ENCODE data around the gene CLRN3.

Gene CLRN3

GRCh38 chr10:127918572-127918971 lies 25.8 kb upstream of the CLRN3 start:
- no peak for DNase-seq

- DNase-seq, result no peak
These were observed 24.1 kb upstream of the CLRN3 start for GRCh38 chr10:127916826-127917225.

GRCh38 chr10:127915324-127915723 lies 22.6 kb upstream of the CLRN3 start:
- DNase-seq, result no peak

- no peak for DNase-seq
These were observed 20.6 kb upstream of the CLRN3 start for GRCh38 chr10:127913368-127913759.

- no peak for DNase-seq
These were observed 20.0 kb upstream of the CLRN3 start for GRCh38 chr10:127912607-127913367.

- DNase-seq, result no peak
These were observed 19.1 kb upstream of the CLRN3 start for GRCh38 chr10:127911867-127912257.

GRCh38 chr10:127911218-127911866 lies 18.6 kb upstream of the CLRN3 start:
- no peak for DNase-seq

GRCh38 chr10:127910464-127910770 lies 17.7 kb upstream of the CLRN3 start:
- DNase-seq, result no peak

- DNase-seq, result no peak
These were observed 17.1 kb upstream of the CLRN3 start for GRCh38 chr10:127909716-127910463.

GRCh38 chr10:127908959-127909267 lies 16.2 kb upstream of the CLRN3 start:
- no peak for DNase-seq

GRCh38 chr10:127908106-127908958 lies 15.6 kb upstream of the CLRN3 start:
- DNase-seq, result no peak

- DNase-seq, result no peak
These were observed 14.8 kb upstream of the CLRN3 start for GRCh38 chr10:127907411-127908105.

GRCh38 chr10:127906548-127907377 lies 14.0 kb upstream of the CLRN3 start, which contains the start of gene PTPRE:
Gene PTPRE (plus strand): TSS chr10:127907103. CDS start chr10:128040882, 133,779 bp downstream.
- DNase-seq, result no peak

- no peak for DNase-seq
These were observed 13.1 kb upstream of the CLRN3 start for GRCh38 chr10:127905848-127906261.

GRCh38 chr10:127905001-127905847 lies 12.5 kb upstream of the CLRN3 start:
- DNase-seq, result no peak

GRCh38 chr10:127904311-127905000 lies 11.7 kb upstream of the CLRN3 start:
- DNase-seq, result no peak

- DNase-seq, result no peak
These were observed 11.0 kb upstream of the CLRN3 start for GRCh38 chr10:127903789-127904188.

GRCh38 chr10:127899766-127900387 lies 7.1 kb upstream of the CLRN3 start:
- no peak for DNase-seq

- DNase-seq, result no peak
These were observed 4.4 kb upstream of the CLRN3 start for GRCh38 chr10:127897177-127897576.

- DNase-seq, result no peak
These were observed 3.8 kb upstream of the CLRN3 start for GRCh38 chr10:127896590-127896989.

Data from SHP77 treated with DMSO at 0.1 percent for 48 hours (cell line).